GM19397 (cell line): ENCODE results near the gene ODC1.
A peak's percentile ranks its signal among the peaks of the same experiment; 100 is the strongest.

Experiments used
- ATAC-seq: cut with Tn5 transposase; IDR thresholded peaks from one replicate; pipeline ENCODE4 v1.9.1; 2021; ENCODE audit warnings: mild to moderate bottlenecking, moderate library complexity; ENCODE audit not compliant: unreplicated experiment

ODC1 gene

DNA sequence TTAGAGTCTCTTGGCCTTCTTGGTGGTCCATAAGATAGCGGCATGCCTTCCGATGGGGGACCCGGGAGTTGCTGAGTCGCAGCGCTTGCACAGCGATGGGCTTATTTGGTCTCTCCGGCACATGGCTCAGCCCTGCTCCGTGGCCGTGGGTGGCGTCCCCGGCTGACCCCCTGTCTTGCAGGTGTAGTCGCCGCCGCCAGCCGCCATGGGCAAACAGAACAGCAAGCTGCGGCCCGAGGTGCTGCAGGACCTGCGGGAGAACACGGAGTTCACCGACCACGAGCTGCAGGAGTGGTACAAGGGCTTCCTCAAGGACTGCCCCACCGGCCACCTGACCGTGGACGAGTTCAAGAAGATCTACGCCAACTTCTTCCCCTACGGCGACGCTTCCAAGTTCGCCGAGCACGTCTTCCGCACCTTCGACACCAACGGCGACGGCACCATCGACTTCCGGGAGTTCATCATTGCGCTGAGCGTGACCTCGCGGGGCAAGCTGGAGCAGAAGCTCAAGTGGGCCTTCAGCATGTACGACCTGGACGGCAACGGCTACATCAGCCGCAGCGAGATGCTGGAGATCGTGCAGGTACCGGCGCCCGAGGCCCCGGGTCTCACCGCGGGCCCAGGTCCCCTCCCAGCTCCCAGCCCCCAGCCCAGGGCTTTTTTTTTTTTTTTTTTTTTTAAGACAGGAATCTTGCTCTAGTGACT, 28.4 kb downstream of the ODC1 start:
- ATAC-seq, result no peak

GRCh38 chr2:10417551-10418335, 30.4 kb downstream of the ODC1 start:
- no peak for ATAC-seq

DNA sequence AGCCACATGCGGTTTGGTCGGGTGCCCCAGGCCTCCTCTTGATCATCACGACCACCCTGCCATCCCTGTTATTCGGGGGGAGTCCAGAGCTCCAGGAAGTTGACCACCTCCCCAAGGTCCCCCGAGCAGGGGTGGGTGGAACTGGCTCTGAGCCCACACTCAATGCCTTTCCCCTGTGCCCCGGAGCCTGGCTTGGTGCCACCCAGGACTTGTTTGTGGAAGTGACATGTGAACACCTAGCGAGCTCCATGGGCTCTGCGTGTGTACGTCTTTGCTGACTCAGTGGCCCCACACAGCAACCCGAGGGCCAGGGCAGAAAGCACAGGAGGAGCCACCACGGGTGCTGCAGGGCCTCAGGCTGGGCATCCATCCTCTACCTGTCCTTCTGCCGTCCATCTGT, 32.5 kb downstream of the ODC1 start:
- no peak for ATAC-seq

GRCh38 chr2:10415048-10415447, 33.1 kb downstream of the ODC1 start:
- ATAC-seq, result no peak

- no peak for ATAC-seq
Measured at GRCh38 chr2:10414591-10414990, 33.5 kb downstream of the ODC1 start.

DNA sequence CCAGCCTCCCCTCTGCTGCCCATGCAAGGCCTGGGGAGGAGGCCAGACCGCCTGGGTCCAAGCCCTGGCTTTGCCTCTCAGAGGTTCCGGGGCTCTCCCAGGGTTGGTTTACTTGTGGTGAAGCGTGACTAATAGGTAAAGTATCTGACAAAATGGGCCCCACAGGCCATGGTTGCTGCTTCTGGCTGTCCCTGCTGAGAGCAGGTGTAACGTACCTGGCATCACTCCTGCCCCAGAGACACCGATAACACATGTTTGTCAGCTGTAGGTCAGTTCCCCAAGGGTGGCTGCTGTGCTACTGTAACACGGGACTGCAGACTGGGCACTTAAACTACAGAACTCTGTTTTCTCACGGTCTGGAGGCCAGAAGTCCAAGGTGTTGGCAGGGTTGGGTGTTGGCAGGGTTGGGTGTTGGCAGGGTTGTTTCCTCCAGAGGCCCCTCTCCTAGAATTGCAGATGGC, 34.1 kb downstream of the ODC1 start:
- ATAC-seq, result no peak

DNA sequence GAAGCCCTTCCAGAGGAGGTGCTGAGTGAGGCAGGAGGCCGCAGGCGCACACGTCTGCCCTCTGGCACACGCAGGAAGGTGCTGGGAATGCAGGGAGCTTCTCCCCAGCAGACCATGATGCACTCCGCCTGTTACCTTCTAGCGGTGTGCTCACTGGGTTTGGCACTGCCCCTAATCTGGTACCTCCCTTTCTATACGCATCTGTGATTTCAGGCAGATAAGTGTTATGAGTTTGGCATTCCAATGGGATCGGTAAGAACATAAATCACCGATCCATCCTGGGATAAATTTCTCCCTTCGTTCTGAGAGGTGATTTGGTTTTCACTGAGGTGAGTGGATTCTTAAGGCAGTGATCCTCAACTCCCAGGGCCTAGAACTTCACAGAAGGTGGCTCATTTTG, 34.6 kb downstream of the ODC1 start:
- ATAC-seq, result no peak

DNA sequence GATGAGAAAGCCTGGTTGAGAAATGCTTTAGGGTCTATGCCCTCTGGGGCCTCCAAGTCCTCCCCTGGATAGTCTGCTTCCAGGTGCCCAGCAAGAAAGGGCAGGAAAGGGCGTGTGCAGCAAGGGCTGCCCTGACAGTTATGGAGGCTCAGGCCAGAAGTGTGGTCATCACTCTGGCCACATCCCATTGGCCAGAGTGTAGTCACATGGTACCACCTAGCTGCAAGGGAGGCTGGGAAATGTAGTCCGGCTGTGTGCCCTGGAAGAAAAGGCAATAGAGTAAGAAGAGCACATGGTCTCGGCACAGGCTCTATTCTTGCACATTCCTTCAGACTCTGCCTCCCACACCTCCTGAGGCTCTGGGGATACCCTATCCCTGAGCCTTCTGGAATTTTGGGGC, 35.7 kb downstream of the ODC1 start:
- no peak for ATAC-seq

- ATAC-seq, result no peak
Measured at GRCh38 chr2:10411557-10411956, 36.6 kb downstream of the ODC1 start.

DNA sequence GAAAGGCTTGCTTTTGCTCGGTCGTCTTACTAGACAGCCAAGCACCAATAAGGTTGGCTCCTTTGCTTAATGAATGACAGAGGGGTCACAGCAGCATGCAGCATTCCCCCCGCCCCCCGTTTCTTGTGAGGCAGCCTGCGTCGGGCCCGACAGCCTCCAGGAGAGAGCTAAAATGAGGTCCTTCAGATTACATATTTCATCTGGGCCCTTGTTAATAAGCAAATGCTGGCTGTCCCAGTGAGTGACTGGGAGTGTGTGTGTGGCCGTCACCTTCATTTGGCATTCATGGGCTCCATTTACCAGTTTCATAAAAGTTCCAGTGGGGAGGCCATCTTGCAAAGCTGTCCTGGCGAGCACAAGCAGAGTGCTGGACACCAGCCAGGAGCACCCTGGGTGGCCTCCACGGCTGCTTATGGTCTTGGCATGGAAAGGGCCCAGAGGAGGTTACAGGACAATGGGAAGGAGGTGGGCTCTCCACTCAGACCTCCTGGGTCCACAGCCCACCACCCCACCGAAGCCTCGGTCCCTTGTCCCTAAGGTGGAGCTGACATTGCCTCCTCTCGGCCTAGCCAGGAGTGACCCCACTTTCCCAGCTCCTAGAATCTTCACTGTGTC, 37.2 kb downstream of the ODC1 start:
- ATAC-seq, result no peak

GRCh38 chr2:10410001-10410822, 37.9 kb downstream of the ODC1 start:
- ATAC-seq, result peak; percentile 54

DNA sequence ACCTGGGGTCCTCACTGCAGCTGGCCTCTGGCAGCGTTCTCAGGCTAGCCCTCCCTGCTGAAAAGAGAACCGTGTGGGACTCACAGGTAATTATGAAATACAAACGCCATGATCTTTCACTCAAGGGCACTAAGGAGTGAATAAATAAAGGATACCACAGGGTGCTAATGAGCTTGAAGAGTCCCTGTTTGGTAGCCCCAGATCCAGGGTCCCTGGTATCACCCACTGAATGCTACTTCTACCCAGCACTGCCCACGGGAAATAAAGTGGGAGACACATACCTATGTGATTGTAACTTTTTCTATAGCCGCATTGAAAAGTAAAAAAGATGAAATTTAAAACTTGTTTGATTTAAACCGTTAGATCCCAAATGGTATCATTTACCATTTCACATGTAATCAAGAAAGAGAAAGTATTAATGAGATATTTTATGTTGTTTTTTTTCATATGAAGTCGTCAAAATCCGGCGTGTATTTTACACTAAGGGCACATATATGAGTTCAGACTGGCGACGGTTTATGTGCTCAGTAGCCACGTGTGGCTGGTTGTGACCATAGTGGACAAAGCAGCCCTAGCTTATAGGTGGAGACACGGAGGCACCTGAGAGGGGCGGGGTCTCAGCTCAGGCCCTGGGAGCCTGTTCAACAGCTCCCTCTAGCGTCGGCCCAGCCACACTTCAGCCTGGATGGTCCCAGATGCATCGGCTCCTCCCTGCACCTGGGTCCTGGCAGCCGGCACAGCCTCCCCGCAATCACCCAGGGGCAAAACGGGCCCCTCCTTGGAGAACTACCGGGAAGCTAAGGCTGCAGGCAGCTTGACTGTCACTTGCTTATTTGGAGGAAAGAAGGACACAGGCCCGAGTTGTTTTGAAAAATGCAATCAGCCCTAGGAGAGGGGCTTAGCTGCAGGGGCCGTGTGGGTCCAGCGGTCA, 39.2 kb downstream of the ODC1 start:
- peak; percentile 43 for ATAC-seq

- peak; percentile 33 for ATAC-seq
Measured at GRCh38 chr2:10407841-10408648, 40.1 kb downstream of the ODC1 start.

GRCh38 chr2:10407432-10407831, 40.7 kb downstream of the ODC1 start:
- ATAC-seq, result no peak

GRCh38 chr2:10406491-10407188, 41.5 kb downstream of the ODC1 start:
- ATAC-seq, result no peak

DNA sequence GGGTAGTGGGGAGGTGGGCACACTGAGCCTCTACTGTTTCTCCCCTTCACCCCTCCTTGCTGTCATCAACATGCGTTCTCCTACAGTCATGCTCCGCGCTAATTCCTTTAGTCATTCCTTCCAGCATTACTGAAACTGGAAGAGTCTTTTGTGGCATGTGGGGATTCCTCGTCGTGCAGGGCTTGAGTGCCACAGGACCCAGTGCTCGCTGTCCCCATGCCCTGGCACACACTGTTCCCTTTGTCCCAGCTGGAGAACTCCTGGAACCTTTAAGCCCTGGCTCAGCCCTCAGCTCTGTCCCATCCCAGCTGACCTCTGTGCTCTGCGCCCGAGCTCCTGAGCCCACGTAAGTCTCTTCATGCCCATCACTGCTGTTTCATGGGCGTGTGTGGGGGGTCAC, 42.1 kb downstream of the ODC1 start:
- no peak for ATAC-seq

DNA sequence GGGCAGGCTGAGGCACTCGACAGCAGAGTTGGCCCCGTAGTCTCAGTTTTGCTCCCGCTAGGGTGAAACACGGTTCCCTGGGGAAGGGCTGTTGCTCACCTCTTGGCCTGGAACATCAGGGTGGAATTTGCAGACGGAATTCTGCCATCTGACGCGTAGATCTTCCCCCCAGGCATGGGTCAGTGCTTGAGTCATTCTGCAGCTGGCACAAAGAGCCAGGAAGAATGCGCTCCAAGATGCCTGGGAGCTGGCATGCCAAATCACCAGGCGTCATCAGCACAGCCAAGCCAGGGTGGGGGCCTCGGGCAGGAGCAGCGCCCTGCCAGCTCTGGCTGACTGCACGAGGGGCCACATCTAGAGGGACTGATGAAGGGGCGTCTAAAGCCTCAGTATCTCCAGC, 42.7 kb downstream of the ODC1 start:
- ATAC-seq, result no peak

DNA sequence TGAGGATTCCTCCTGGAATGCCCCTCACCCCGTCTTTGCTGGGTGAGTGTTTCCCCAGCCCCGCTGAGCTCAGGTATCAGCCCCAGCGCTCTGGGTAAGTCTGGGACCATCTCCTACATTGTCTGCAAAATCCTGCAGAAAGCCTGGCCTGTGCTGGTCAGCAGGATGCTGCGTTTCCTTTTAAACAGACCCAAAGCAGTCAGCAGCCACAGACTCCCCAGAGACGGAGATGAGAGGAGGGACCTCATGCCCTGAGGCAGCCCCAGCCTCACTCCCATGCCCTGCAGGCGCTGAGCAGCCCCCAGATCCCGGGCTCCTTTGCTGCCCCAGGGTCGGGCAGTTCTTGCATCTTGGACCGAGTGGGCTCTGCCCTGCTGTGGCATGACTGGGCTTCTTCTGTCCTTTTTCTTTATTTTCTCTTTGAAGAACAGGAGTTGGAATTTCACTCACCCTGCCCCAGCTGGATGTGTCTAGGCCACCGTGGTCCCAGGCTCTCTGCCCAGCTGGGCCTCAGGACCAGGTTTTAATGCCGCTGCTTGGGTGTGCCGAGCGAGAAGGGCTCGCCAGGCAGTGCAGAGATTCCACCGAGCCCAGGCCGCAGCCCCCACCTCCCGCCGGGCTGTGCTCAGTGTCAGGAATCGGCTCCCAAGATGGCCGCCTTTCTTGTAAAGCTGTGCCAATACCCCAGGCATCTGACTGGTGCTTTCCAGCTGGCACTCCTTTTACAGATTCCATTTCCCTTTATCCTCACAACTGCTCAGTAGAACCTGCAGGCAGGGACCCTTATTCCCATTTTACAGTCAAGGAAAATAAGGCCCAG, 43.6 kb downstream of the ODC1 start:
- ATAC-seq, result no peak
